H1 (cell line): ENCODE results near the gene LY9. TPM values are rescaled to one million over a fixed set of nuclear protein-coding genes. Genes with fewer than 3 reads are reported as not detected.

ENCODE experiments used
- CTCF ChIA-PET: fragments of 300-600 bp; sonication (Branson Sonifier 250); formaldehyde crosslinking; loops from one replicate; lab custom pipeline; 2021; ENCODE audit not compliant: partially characterized antibody; lab: Charles Lee
- POLR2A ChIA-PET: fragments of 300-600 bp; sonication (Branson Sonifier 250); formaldehyde crosslinking; loops from one replicate; lab custom pipeline; 2021; ENCODE audit warnings: inconsistent platforms; ENCODE audit not compliant: partially characterized antibody; lab: Charles Lee
- DNase-seq, 2 experiments: peaks; one replicate each; pipeline versions ENCODE4 v3.0.0 to v3.0.0-alpha.2; 2010 to 2022; ENCODE audit warnings: low spot score in 2 of 2, low read depth in 1 of 2, mixed read lengths in 1 of 2
- FAIRE-seq: peaks from 2 replicates; lab custom pipeline; 2011; peaks lifted over from hg19 to GRCh38; lab: Jason Lieb, UNC
- H2AFZ ChIP-seq: 2 replicates; pipeline ENCODE4 v1.8.1; 2012; ENCODE audit warnings: low read length, inconsistent platforms
- H2AK5ac ChIP-seq: 2 replicates; pipeline ENCODE4 v1.6.1; 2013; ENCODE audit warnings: low read depth, low read length
- H2BK120ac ChIP-seq: replicated peaks from 2 replicates; pipeline ENCODE3; 2013; ENCODE audit warnings: low read depth, low read length, inconsistent platforms
- H2BK12ac ChIP-seq: 2 replicates; pipeline ENCODE4 v1.6.1; 2013; ENCODE audit warnings: low read depth, low read length
- H2BK15ac ChIP-seq: 2 replicates; pipeline ENCODE4 v1.6.1; 2013; ENCODE audit warnings: low read length
- H2BK20ac ChIP-seq: 2 replicates; pipeline ENCODE4 v1.6.1; 2013; ENCODE audit warnings: low read length
- H2BK5ac ChIP-seq: 2 replicates; pipeline ENCODE4 v1.6.1; 2013; ENCODE audit warnings: low read depth, low read length
- H3K14ac ChIP-seq: 2 replicates; pipeline ENCODE4 v1.6.1; 2013; ENCODE audit warnings: inconsistent platforms; ENCODE audit not compliant: insufficient read length
- H3K18ac ChIP-seq: 2 replicates; pipeline ENCODE4 v1.6.1; 2013; ENCODE audit warnings: low read length; ENCODE audit errors: extremely low read depth
- H3K23ac ChIP-seq: 2 replicates; pipeline ENCODE4 v1.6.1; 2013; ENCODE audit warnings: inconsistent platforms; ENCODE audit not compliant: insufficient read length
- H3K23me2 ChIP-seq: 2 replicates; pipeline ENCODE4 v1.6.1; 2013; ENCODE audit warnings: low read depth, low read length
- H3K27ac ChIP-seq: 2 replicates; pipeline ENCODE4 v1.6.1; 2011; ENCODE audit warnings: low read depth, low read length, inconsistent platforms
- H3K27me3 ChIP-seq, 4 experiments: replicated peaks in 1 of 4; 1 replicate in 1 of 4; 2 replicates in 3 of 4; pipeline versions ENCODE4 v1.6.1 to v1.8.1; 2011 to 2013; ENCODE audit warnings: low read length in 3 of 4, mild to moderate bottlenecking in 3 of 4, inconsistent platforms in 2 of 4, mixed read lengths in 2 of 4, moderate library complexity in 1 of 4; ENCODE audit not compliant: control insufficient read depth in 3 of 4, insufficient read depth in 3 of 4; ENCODE audit errors: extremely low read depth in 1 of 4
- H3K36me3 ChIP-seq, 4 experiments: 2 replicates each; pipeline versions ENCODE4 v1.6.1 to v1.8.1; 2011 to 2013; ENCODE audit warnings: mild to moderate bottlenecking in 4 of 4, low read length in 3 of 4, moderate library complexity in 2 of 4, control low read depth in 1 of 4, inconsistent platforms in 1 of 4; ENCODE audit not compliant: insufficient read depth in 4 of 4, control insufficient read depth in 2 of 4
- H3K4ac ChIP-seq: replicated peaks from 2 replicates; pipeline ENCODE3; 2013; ENCODE audit warnings: low read length, low read depth, mixed read lengths, inconsistent platforms; ENCODE audit not compliant: insufficient read length
- H3K4me1 ChIP-seq, 4 experiments: replicated peaks in 1 of 4; 1 replicate in 1 of 4; 2 replicates in 3 of 4; pipeline versions ENCODE4 v1.6.1 to v1.8.1; 2011 to 2013; ENCODE audit warnings: low read length in 3 of 4, inconsistent platforms in 2 of 4, mixed read lengths in 1 of 4; ENCODE audit not compliant: insufficient read depth in 4 of 4, control insufficient read depth in 3 of 4
- H3K4me2 ChIP-seq, 2 experiments: 2 replicates each; pipeline versions ENCODE4 v1.6.1 to v1.8.1; 2011 to 2013; ENCODE audit warnings: low read depth in 2 of 2, low read length in 2 of 2, control low read depth in 1 of 2, inconsistent platforms in 1 of 2, mild to moderate bottlenecking in 1 of 2; ENCODE audit not compliant: insufficient read depth in 1 of 2
- H3K4me3 ChIP-seq, 4 experiments: fragments of 200-600, 300-600 bp in 1 of 4; sonication (generic), shearing (Covaris generic), sonication (Bioruptor Twin) in 1 of 4; 2 replicates each; pipeline versions ENCODE4 v1.5.1 to v1.8.1; 2011 to 2016; ENCODE audit warnings: low read length in 4 of 4, low read depth in 3 of 4, control low read depth in 2 of 4, inconsistent platforms in 2 of 4, mild to moderate bottlenecking in 2 of 4, mixed read lengths in 1 of 4, moderate library complexity in 1 of 4; ENCODE audit not compliant: insufficient read depth in 2 of 4; ENCODE audit errors: extremely low read depth in 1 of 4
- H3K56ac ChIP-seq: replicated peaks from 2 replicates; pipeline ENCODE3; 2013; ENCODE audit warnings: low read depth, mild to moderate bottlenecking, mixed read lengths, low read length, inconsistent platforms; ENCODE audit not compliant: insufficient read length
- H3K79me1 ChIP-seq: 2 replicates; pipeline ENCODE4 v1.6.1; 2013; ENCODE audit warnings: low read depth, low read length, control low read depth
- H3K79me2 ChIP-seq, 2 experiments: 2 replicates each; pipeline versions ENCODE4 v1.6.1 to v1.8.1; 2012 to 2013; ENCODE audit warnings: low read length in 2 of 2, mild to moderate bottlenecking in 2 of 2, inconsistent platforms in 1 of 2; ENCODE audit not compliant: insufficient read depth in 2 of 2, control insufficient read depth in 1 of 2
- H3K9ac ChIP-seq, 4 experiments: replicated peaks in 1 of 4; 1 replicate in 1 of 4; 2 replicates in 3 of 4; pipeline versions ENCODE4 v1.6.1 to v1.8.1; 2011 to 2013; ENCODE audit warnings: low read depth in 3 of 4, low read length in 3 of 4, control low read depth in 2 of 4, mild to moderate bottlenecking in 2 of 4, moderate library complexity in 2 of 4, inconsistent platforms in 1 of 4; ENCODE audit errors: extremely low read depth in 1 of 4
- H3K9me3 ChIP-seq, 2 experiments: 2 replicates each; pipeline versions ENCODE4 v1.6.1 to v1.8.1; 2012 to 2013; ENCODE audit warnings: mild to moderate bottlenecking in 2 of 2, moderate library complexity in 2 of 2, control low read depth in 1 of 2, inconsistent platforms in 1 of 2, low read depth in 1 of 2, low read length in 1 of 2, mixed read lengths in 1 of 2; ENCODE audit not compliant: insufficient read depth in 2 of 2
- H4K20me1 ChIP-seq, 2 experiments: replicated peaks in 1 of 2; 2 replicates each; pipeline versions ENCODE3 to v1.8.1; 2011 to 2013; ENCODE audit warnings: inconsistent platforms in 2 of 2, low read length in 2 of 2, mild to moderate bottlenecking in 1 of 2; ENCODE audit not compliant: insufficient read depth in 2 of 2, control insufficient read depth in 1 of 2
- H4K5ac ChIP-seq: 2 replicates; pipeline ENCODE4 v1.6.1; 2013; ENCODE audit warnings: low read length, low read depth, mixed read lengths, inconsistent platforms; ENCODE audit not compliant: insufficient read length
- H4K8ac ChIP-seq: 2 replicates; pipeline ENCODE4 v1.8.0; 2013; ENCODE audit warnings: mild to moderate bottlenecking, moderate library complexity, low read length, inconsistent platforms; ENCODE audit not compliant: insufficient read depth; ENCODE audit errors: extremely low read depth
- H4K91ac ChIP-seq: replicated peaks from 2 replicates; pipeline ENCODE3; 2013; ENCODE audit warnings: low read length, mixed read lengths, inconsistent platforms; ENCODE audit not compliant: insufficient read length
- BCL11A ChIP-seq, 2 experiments: IDR thresholded peaks; one replicate each; pipeline ENCODE4 v1.6.1; 2011; ENCODE audit warnings: low read depth in 2 of 2, low read length in 2 of 2, mild to moderate bottlenecking in 2 of 2
- CBX8 ChIP-seq: fragments of 300-800, 300-1000 bp; sonication (generic); IDR thresholded peaks from 2 replicates; pipeline ENCODE4 v1.7.1; 2016; ENCODE audit warnings: low read depth, low read length, borderline replicate concordance
- CHD1 ChIP-seq: IDR thresholded peaks from 2 replicates; pipeline ENCODE4 v1.6.1; 2012; ENCODE audit warnings: low read depth, low read length, improper control_type of control experiment
- CTBP2 ChIP-seq: IDR thresholded peaks from 2 replicates; pipeline ENCODE4 v1.7.0; 2011; ENCODE audit warnings: borderline replicate concordance, mild to moderate bottlenecking, moderate library complexity, mixed read lengths, low read length; ENCODE audit not compliant: insufficient read depth, insufficient read length
- JUND ChIP-seq: IDR thresholded peaks from 2 replicates; pipeline ENCODE4 v1.6.1; 2011; ENCODE audit warnings: mild to moderate bottlenecking, improper control_type of control experiment, low read length
- MAX ChIP-seq: IDR thresholded peaks from 2 replicates; pipeline ENCODE4 v1.6.1; 2012; ENCODE audit warnings: inconsistent platforms
- POU5F1 ChIP-seq: IDR thresholded peaks from 2 replicates; pipeline ENCODE4 v1.6.1; 2011; ENCODE audit warnings: low read depth, mild to moderate bottlenecking, low read length, moderate library complexity
- RBBP5 ChIP-seq: IDR thresholded peaks from 2 replicates; pipeline ENCODE4 v1.7.1; 2012; ENCODE audit warnings: low read depth, mild to moderate bottlenecking, inconsistent platforms, low read length, moderate library complexity, borderline replicate concordance
- RFX5 ChIP-seq: IDR thresholded peaks from 2 replicates; pipeline ENCODE4 v1.6.1; 2011; ENCODE audit warnings: low read depth, low read length, improper control_type of control experiment, borderline replicate concordance
- SIRT6 ChIP-seq: IDR thresholded peaks from one replicate; pipeline ENCODE4 v1.7.1; 2012; ENCODE audit warnings: low read length, inconsistent platforms
- SIX5 ChIP-seq: IDR thresholded peaks from 2 replicates; pipeline ENCODE4 v1.6.1; 2011; ENCODE audit warnings: mild to moderate bottlenecking, low read depth, low read length
- SP2 ChIP-seq: IDR thresholded peaks from 2 replicates; pipeline ENCODE4 v1.6.1; 2012; ENCODE audit warnings: mild to moderate bottlenecking, low read length, inconsistent platforms
- SUZ12 ChIP-seq: fragments of 200-600 bp; sonication (generic); IDR thresholded peaks from 2 replicates; pipeline ENCODE4 v1.6.1; 2012; ENCODE audit warnings: mild to moderate bottlenecking, inconsistent platforms, low read length, moderate library complexity, mixed read lengths
- TCF12 ChIP-seq: IDR thresholded peaks from 2 replicates; pipeline ENCODE4 v1.6.1; 2011; ENCODE audit warnings: low read depth, mild to moderate bottlenecking, low read length
- WGBS, 2 experiments: shearing (Covaris generic) in 1 of 2; methylation state at CpG; one replicate each; pipeline versions ENCODE4 v1.1.6 to v1.1.7; 2013 to 2015; ENCODE audit warnings: low lambda C conversion rate in 2 of 2, mixed read lengths in 2 of 2, inconsistent platforms in 1 of 2, low coverage in 1 of 2, missing lambda C conversion rate in 1 of 2; ENCODE audit not compliant: insufficient replicate concordance in 2 of 2, insufficient coverage in 1 of 2, insufficient read length in 1 of 2; ENCODE audit errors: extremely low coverage in 1 of 2, missing lambda C conversion rate in 1 of 2; 5-methylcytosine and 5-hydroxymethylcytosine counted together
- polyA plus RNA-seq, 7 experiments: library from polyadenylated mRNA; depleted of rRNA in 3 of 7; stranded (reverse) in 5 of 7; unstranded in 2 of 7; fragments of >200 nt in 5 of 7; fragments of 200-250 nt in 2 of 7; gene quantifications; 1 replicate in 5 of 7; 2 replicates in 1 of 7; 4 replicates in 1 of 7; pipeline versions ENCODE4 v1.2.1 to v1.2.3, GENCODE V29; 2011 to 2013; ENCODE audit warnings: missing spikeins in 2 of 7, mixed read lengths in 2 of 7
- total RNA-seq: library from RNA; stranded (reverse); fragmentation: NEBNext Ultra II Directional; extraction: Animal tissue kit (Norgen Biotek cat#: 25700); gene quantifications from 2 replicates; pipeline ENCODE4 v1.2.1, GENCODE V29; 2021

Gene LY9
- total and polyA plus RNA-seq, 2 of the 8 experiments (the other 6 are each of a cell fraction or from before 2014, with no cell fraction given) = not detected

- no peak overlapping the region for H3K9ac ChIP-seq
These were observed 45.1 kb downstream of the LY9 start for GRCh38 chr1:160841079-160841478.

More at GRCh38 chr1:160841079-160841478, 45.1 kb downstream of the LY9 start:
- Histone ChIP-seq H2BK15ac (no peak overlapping the region), H2AFZ (no peak overlapping the region), H3K79me2 (no peaks in the 10 kb centered on the region), H3K27ac (no peak overlapping the region), H3K23ac (no peak overlapping the region), H3K27me3 (no peaks in the 10 kb centered on the region; a peak in 1 of 7 replicates), H3K36me3 (no peaks in the 10 kb centered on the region), H3K23me2 (no peaks in the 10 kb centered on the region), H2BK20ac (no peak overlapping the region), H2AK5ac (no peak overlapping the region), H3K4me3 (no peak overlapping the region), H3K56ac (no peak overlapping the region), H3K14ac (no peak overlapping the region), H2BK12ac (no peak overlapping the region), H3K4ac (no peak overlapping the region), H4K20me1 (no peaks in the 10 kb centered on the region), H2BK5ac (no peak overlapping the region), H4K91ac (no peak overlapping the region), H4K8ac (no peak overlapping the region), H3K18ac (no peak overlapping the region), H2BK120ac (no peak overlapping the region), H3K4me1 (peaks cover 0 to 3% (median 0%) of the 10 kb centered on the region in 4 experiments; a peak in 2 of 7 replicates), H3K79me1 (no peaks in the 10 kb centered on the region), H4K5ac (no peak overlapping the region), H3K4me2 (no peak overlapping the region), H3K9me3 (no peaks in the 10 kb centered on the region)
- WGBS, 2 experiments = 80% methylated on average over 4 of the region's 4 CpGs; no CpG with 5 or more reads in 1 of the 2 experiments
- TF ChIP-seq RFX5 = no peak
- no peak for TF ChIP-seq TCF12
- no peak for TF ChIP-seq JUND
- TF ChIP-seq CHD1 = no peak
- TF ChIP-seq SUZ12 = no peak
- no peak for TF ChIP-seq BCL11A (IDR thresholded peaks at IDR 0.05; ENCODE audit: low read depth in 2 of 2, low read length in 2 of 2)
- no peak for TF ChIP-seq SIX5
- TF ChIP-seq RBBP5 = no peak
- no peak for TF ChIP-seq CBX8
- no peak for TF ChIP-seq SIRT6
- TF ChIP-seq MAX = no peak
- no peak for TF ChIP-seq CTBP2
- TF ChIP-seq SP2 = no peak
- TF ChIP-seq POU5F1 = no peak
- ChIA-PET CTCF (interaction anchor here (0.7 to 13.0 kb wide), 7 partner anchors 7 to 113 kb away, joined by 3 to 219 read pairs (median 5); partner anchors contain the start of genes ITLN1 and ITLN2), POLR2A (no interaction called here)
- DNase-seq = no peak
- no peak for FAIRE-seq
